K562 (cell line): ENCODE results near the gene ABHD5. TPM values are rescaled to one million over a fixed set of nuclear protein-coding genes. Genes with fewer than 3 reads are reported as not detected.

Source experiments
- ARNT ChIP-seq, 2 experiments: fragments of 450-650 bp; IDR thresholded peaks; 2 replicates each; pipeline ENCODE4 v1.6.1; 2016; ENCODE audit warnings: mild to moderate bottlenecking in 1 of 2
- DMBX1 ChIP-seq: fragments of 250-450 bp; sonication (Bioruptor Pico); IDR thresholded peaks from 2 replicates; pipeline ENCODE4 v1.8.0; 2022; ENCODE audit warnings: inconsistent platforms, mild to moderate bottlenecking, moderate library complexity, borderline replicate concordance
- DNMT1 ChIP-seq: fragments of 450-650 bp; IDR thresholded peaks from 2 replicates; pipeline ENCODE4 v1.6.1; 2016; ENCODE audit warnings: antibody characterized with exemption, mild to moderate bottlenecking
- ETV5 ChIP-seq: sonication (generic); formaldehyde crosslinking; IDR thresholded peaks from 2 replicates; pipeline ENCODE4 v1.4.0; 2020; ENCODE audit warnings: low read depth, mild to moderate bottlenecking, missing genetic modification reagents
- EWSR1 ChIP-seq: fragments of 450-650 bp; IDR thresholded peaks from 2 replicates; pipeline ENCODE4 v1.6.1; 2018; ENCODE audit warnings: borderline replicate concordance, mild to moderate bottlenecking, low read depth, moderate library complexity; ENCODE audit not compliant: partially characterized antibody
- HDGF ChIP-seq: fragments of 450-650 bp; IDR thresholded peaks from 2 replicates; pipeline ENCODE4 v1.6.1; 2016
- MCM2 ChIP-seq: fragments of 450-650 bp; IDR thresholded peaks from 2 replicates; pipeline ENCODE4 v1.6.1; 2017; ENCODE audit warnings: low read depth, mild to moderate bottlenecking
- MGA ChIP-seq: fragments of 450-650 bp; IDR thresholded peaks from 2 replicates; pipeline ENCODE4 v1.6.1; 2016; ENCODE audit warnings: mild to moderate bottlenecking, moderate library complexity
- NR2C1 ChIP-seq, 2 experiments: fragments of 450-650 bp; IDR thresholded peaks; 2 replicates each; pipeline ENCODE4 v1.6.1; 2017; ENCODE audit warnings: mild to moderate bottlenecking in 2 of 2, antibody characterized with exemption in 1 of 2, inconsistent platforms in 1 of 2, missing compliant biosample characterization in 1 of 2, missing genetic modification characterization in 1 of 2
- PHF21A ChIP-seq: fragments of 450-650 bp; IDR thresholded peaks from 2 replicates; pipeline ENCODE4 v1.6.1; 2017; ENCODE audit warnings: low read depth, borderline replicate concordance
- POLR2H ChIP-seq: IDR thresholded peaks from 2 replicates; pipeline ENCODE4 v1.6.1; 2016; ENCODE audit warnings: missing genetic modification characterization, low read depth, mild to moderate bottlenecking, control low read depth, missing compliant biosample characterization, moderate library complexity
- SIX5 ChIP-seq, 2 experiments: IDR thresholded peaks; 2 replicates each; pipeline ENCODE4 v1.6.1; 2011; ENCODE audit warnings: low read length in 2 of 2, borderline replicate concordance in 1 of 2, low read depth in 1 of 2, mild to moderate bottlenecking in 1 of 2, moderate library complexity in 1 of 2; ENCODE audit not compliant: insufficient read depth in 1 of 2
- TRIM25 ChIP-seq: fragments of 450-650 bp; IDR thresholded peaks from 2 replicates; pipeline ENCODE4 v1.7.0; 2016; ENCODE audit warnings: borderline replicate concordance
- TRIM28 ChIP-seq: fragments of 450-650 bp; IDR thresholded peaks from 2 replicates; pipeline ENCODE4 v1.6.1; 2017
- ZNF584 ChIP-seq: fragments of 200-800 bp; sonication (Bioruptor generic); IDR thresholded peaks from 2 replicates; pipeline ENCODE4 v1.6.1; 2016; ENCODE audit warnings: low read depth, mild to moderate bottlenecking, missing genetic modification characterization, missing compliant biosample characterization
- ZNF77 ChIP-seq: fragments of 250-450 bp; sonication (Bioruptor Pico); IDR thresholded peaks from 2 replicates; pipeline ENCODE4 v1.5.0; 2020
- polyA plus RNA-seq, 8 experiments: library from polyadenylated mRNA; depleted of rRNA in 4 of 8; stranded (reverse) in 5 of 8; unstranded in 3 of 8; fragments of >200 nt; fragmentation: Nextera tagmentation in 2 of 8; fragmentation: Illumina TruSeq in 1 of 8; extraction: Ambion mirVana in 2 of 8; extraction: Trizol in 1 of 8; gene quantifications; 2 replicates each; pipeline versions ENCODE4 v1.2.1 to v1.2.3, GENCODE V29; 2011 to 2014; ENCODE audit warnings: inconsistent platforms in 1 of 8, missing spikeins in 1 of 8
- total RNA-seq, 7 experiments: library from RNA; depleted of rRNA in 6 of 7; stranded (reverse); fragments of >200 nt in 6 of 7; fragmentation: Illumina TruSeq in 2 of 7; extraction: Trizol in 2 of 7; gene quantifications; 2 replicates each; pipeline versions ENCODE4 v1.2.1 to v1.2.3, GENCODE V29; 2011 to 2021; ENCODE audit warnings: low replicate concordance in 1 of 7

Gene ABHD5
- total and polyA plus RNA-seq, 9 of the 15 experiments (the other 6 are each of a cell fraction or from before 2014, with no cell fraction given): 27.8 to 61.7 (median 39.9) TPM

- peak; percentile 20; the same call in 1 of the 2 replicates for TF ChIP-seq DNMT1
- TF ChIP-seq PHF21A: no peak
- peak; percentile 81; the same call in 1 of the 2 replicates for TF ChIP-seq HDGF
- TF ChIP-seq TRIM25: no peak
- no peak for TF ChIP-seq SIX5 (IDR thresholded peaks at IDR 0.05; ENCODE audit: borderline replicate concordance in 1 of 2, insufficient read depth in 1 of 2, low read depth in 1 of 2, low read length in 2 of 2)
- TF ChIP-seq ETV5 (CRISPR knock-in tag): peak; percentile 34; the same call in 1 of the 2 replicates
- TF ChIP-seq ZNF77 (CRISPR knock-in tag): no peak
- TF ChIP-seq DMBX1: no peak
- peak; percentile 46; the same call in 1 of the 2 replicates for TF ChIP-seq NR2C1 (IDR thresholded peaks at IDR 0.05)
- TF ChIP-seq NR2C1 (tag; IDR thresholded peaks at IDR 0.05): peak; percentile 69; the same call in 1 of the 2 replicates
- no peak for TF ChIP-seq TRIM28
- peak; percentile 60 for TF ChIP-seq MGA
- no peak for TF ChIP-seq MCM2
- peak in 1 of 2 experiments; percentile 71; a peak in 1 of 4 replicates for TF ChIP-seq ARNT (IDR thresholded peaks at IDR 0.05)
- TF ChIP-seq ZNF584 (CRISPR knock-in tag): no peak
- TF ChIP-seq POLR2H (tag): no peak
- no peak for TF ChIP-seq EWSR1
Observed at GRCh38 chr3:43769885-43770425, 79.2 kb downstream of the ABHD5 start (continued).
